Measurements from ENCODE around the gene KIFAP3. TPM values are rescaled to one million over a fixed set of nuclear protein-coding genes. Genes with fewer than 3 reads are reported as not detected.
A peak's percentile ranks its signal among the peaks of the same experiment; 100 is the strongest.
"Not testable (repeated sequence)": the region's sequence is repeated elsewhere in the genome, so short reads cannot be mapped to it uniquely, and the experiment has no call there.

The KIFAP3 gene
- 10 to 100 TPM; 25.2 to 49.2 (median 40.0) TPM for total RNA-seq

DNA sequence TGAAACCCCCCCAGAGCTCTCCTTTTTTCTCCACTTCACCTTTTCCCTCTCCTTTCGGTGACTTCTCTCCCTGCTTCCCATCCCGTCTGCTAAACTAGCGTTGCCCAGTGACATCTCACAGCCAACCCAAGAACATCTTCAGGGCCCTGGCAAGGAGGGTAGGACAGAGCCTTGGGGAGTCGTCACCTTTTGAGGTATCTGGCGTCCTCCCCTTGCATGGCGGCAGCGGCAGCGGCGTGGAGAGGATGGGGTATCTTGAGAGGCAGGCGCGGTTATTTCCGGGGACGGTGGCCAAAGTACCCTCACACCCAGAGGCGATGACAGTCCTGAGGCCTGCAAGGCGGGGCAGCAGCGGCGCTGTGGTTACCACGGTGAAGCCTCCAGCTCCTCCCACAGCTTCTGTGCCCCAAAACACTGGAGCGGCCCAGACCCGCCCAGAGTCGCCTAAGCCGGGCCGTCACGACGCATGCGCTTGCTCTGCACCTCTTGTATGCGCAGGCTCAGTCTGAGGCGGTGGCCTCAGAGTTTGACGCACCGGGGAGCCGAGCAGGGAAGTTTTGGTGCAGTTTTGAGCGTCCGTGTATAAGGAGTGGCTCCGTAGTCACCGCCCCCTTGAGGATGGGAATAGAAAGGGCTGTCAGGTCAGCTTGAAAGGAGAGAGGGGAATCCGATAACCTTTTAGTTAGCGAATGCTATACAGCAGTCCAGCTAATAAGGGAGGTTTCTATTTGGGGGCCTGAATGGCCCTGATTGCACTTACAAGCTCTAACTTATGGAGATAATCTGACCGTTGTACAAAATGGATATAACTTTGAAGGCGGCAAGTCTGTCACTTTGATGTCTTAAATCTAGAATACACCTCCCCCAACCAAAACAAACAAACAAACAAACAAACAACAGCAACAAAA lies at the start of gene KIFAP3:
TSS of gene KIFAP3 (minus strand) at position 446 of the 908 bp plus-strand sequence. CDS start at position 218, 228 bp downstream.
- Histone ChIP-seq H3K4me3 (peak within 1 kb of the TSS; percentile 58 to 81 (median 68)), H3K4me1 (peaks cover 0 to 26% (median 6%) of the 10 kb centered on the region in 4 donors), H3K27me3 (no peaks in the 10 kb centered on the region), H3K36me3 (peaks cover 0 to 11% (median 0%) of the 10 kb centered on the region in 3 donors), H3K27ac (peak within 1 kb of the TSS; percentile 63 to 90 (median 82)), H3K9me3 (peaks cover 0 to 17% (median 3%) of the 10 kb centered on the region in 4 donors)
- DNase-seq (ENCODE audit: low spot score in 2 of 2): peak; percentile 90 to 91
- TF ChIP-seq EP300 (IDR thresholded peaks at IDR 0.05) (peak; percentile 87 to 98), POLR2A (IDR thresholded peaks at IDR 0.05) (peak; percentile 70 to 90)
- TF ChIP-seq, protein P1, sequence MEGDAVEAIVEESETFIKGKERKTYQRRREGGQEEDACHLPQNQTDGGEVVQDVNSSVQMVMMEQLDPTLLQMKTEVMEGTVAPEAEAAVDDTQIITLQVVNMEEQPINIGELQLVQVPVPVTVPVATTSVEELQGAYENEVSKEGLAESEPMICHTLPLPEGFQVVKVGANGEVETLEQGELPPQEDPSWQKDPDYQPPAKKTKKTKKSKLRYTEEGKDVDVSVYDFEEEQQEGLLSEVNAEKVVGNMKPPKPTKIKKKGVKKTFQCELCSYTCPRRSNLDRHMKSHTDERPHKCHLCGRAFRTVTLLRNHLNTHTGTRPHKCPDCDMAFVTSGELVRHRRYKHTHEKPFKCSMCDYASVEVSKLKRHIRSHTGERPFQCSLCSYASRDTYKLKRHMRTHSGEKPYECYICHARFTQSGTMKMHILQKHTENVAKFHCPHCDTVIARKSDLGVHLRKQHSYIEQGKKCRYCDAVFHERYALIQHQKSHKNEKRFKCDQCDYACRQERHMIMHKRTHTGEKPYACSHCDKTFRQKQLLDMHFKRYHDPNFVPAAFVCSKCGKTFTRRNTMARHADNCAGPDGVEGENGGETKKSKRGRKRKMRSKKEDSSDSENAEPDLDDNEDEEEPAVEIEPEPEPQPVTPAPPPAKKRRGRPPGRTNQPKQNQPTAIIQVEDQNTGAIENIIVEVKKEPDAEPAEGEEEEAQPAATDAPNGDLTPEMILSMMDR (IDR thresholded peaks at IDR 0.05): peak; percentile 38 to 72 (median 56)
- WGBS, 2 donors: 0 to 2% methylated on average over 20 to 33 of the region's 39 CpGs

DNA sequence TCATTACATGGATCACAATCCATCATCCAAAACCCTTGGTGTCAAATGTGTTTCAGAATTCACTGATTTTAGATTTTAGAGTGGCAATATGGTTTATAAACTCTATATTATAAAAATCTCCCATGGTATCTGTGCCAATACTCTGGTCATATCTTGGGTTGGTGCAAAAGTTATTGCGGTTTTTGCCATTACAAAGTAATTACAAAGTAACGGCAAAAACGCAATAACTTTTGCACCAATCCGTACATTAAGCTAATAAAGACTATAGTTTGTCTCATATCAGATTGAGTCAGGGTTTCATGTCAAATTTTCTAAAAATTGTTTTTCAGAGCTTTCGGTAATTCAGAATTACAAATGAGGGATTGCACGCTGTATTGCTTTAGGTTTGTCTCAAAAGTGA lies 47.9 kb upstream of the KIFAP3 start:
- no peak for TF ChIP-seq POLR2A (IDR thresholded peaks at IDR 0.05)
- TF ChIP-seq, protein P1 (IDR thresholded peaks at IDR 0.05): no peak
- TF ChIP-seq EP300 (IDR thresholded peaks at IDR 0.05): no peak
- no peak overlapping the region for H3K4me3 ChIP-seq
- no peaks in the 10 kb centered on the region for H3K4me1 ChIP-seq
- DNase-seq (ENCODE audit: low spot score in 2 of 2): no peak
- H3K36me3 ChIP-seq: no peaks in the 10 kb centered on the region
- 96 to 97% methylated on average over 6 of the region's 6 CpGs for WGBS, 2 donors
- H3K27me3 ChIP-seq: no peaks in the 10 kb centered on the region
- H3K9me3 ChIP-seq: no peaks in the 10 kb centered on the region
- H3K27ac ChIP-seq: no peak overlapping the region

DNA sequence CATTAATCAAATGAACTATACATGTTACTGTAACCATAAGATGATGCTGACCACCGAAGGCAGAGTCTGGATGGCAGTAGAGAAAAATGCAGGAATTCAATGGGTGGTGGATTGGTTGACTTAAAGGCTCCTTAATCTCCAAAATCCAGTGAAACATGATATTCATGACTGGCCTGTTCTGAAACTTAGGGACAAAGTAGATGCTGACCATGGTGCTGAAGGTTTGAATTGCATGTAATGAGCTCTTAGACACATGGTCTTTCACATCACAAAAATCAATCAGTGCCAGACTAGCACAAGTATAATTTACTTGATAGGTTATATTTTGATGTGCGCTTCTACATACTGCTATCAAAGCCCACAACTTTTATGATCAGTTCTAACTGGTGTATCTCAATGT lies 40.4 kb upstream of the KIFAP3 start:
- TF ChIP-seq, protein P1 (IDR thresholded peaks at IDR 0.05): no peak
- TF ChIP-seq EP300 (IDR thresholded peaks at IDR 0.05) (no peak), POLR2A (IDR thresholded peaks at IDR 0.05) (no peak)
- Histone ChIP-seq H3K36me3 (no peaks in the 10 kb centered on the region), H3K4me3 (no peak overlapping the region), H3K9me3 (peaks cover 0 to 6% (median 0%) of the 10 kb centered on the region in 4 donors), H3K27ac (no peak overlapping the region), H3K27me3 (no peaks in the 10 kb centered on the region), H3K4me1 (no peaks in the 10 kb centered on the region)
- 80 to 84% methylated on average over 2 of the region's 2 CpGs for WGBS, 2 donors
- DNase-seq (ENCODE audit: low spot score in 2 of 2): no peak

DNA sequence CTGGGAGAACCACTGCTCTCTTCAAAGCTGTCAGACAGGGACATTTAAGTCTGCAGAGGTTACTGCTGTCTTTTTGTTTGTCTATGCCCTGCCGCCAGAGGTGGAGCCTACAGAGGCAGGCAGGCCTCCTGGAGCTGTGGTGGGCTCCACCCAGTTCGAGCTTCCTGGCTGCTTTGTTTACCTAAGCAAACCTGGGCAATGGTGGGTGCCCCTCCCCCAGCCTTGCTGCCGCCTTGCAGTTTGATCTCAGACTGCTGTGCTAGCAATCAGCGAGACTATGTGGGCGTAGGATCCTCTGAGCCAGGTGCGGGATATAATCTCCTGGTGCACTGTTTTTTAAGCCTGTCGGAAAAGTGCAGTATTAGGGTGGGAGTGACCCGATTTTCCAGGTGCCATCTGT lies 38.6 kb upstream of the KIFAP3 start:
- not testable (repeated sequence) for DNase-seq (ENCODE audit: low spot score in 2 of 2); H3K27me3 ChIP-seq; H3K4me3 ChIP-seq; H3K27ac ChIP-seq; H3K9me3 ChIP-seq; H3K36me3 ChIP-seq; H3K4me1 ChIP-seq
- 75 to 91% methylated on average over 8 of the region's 8 CpGs for WGBS, 2 donors

DNA sequence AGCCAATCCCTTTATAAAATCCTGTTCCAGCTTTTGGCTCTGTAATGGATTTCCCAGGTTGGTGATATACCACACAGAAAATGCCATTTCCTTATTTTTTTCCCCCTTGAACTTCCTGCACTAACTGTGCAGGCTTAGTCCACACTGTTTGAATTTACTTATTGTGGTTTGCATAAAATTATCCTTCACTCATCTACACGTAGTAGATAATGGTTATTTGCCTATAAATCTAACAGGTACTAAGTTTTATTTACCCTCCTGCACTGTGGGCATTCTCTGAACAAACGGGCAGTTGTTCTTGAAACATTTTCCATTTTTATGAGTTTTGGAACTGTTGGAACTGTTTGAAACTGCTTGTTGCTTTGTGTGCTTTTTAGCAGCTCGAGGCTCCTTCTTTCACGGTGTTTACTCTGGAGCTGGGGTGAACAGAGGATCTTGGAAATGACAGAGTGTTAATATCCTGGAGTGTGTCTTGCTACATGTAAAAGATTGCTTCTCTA lies 23.0 kb upstream of the KIFAP3 start:
- 8 to 12% methylated on average over 4 of the region's 4 CpGs for WGBS, 2 donors

DNA sequence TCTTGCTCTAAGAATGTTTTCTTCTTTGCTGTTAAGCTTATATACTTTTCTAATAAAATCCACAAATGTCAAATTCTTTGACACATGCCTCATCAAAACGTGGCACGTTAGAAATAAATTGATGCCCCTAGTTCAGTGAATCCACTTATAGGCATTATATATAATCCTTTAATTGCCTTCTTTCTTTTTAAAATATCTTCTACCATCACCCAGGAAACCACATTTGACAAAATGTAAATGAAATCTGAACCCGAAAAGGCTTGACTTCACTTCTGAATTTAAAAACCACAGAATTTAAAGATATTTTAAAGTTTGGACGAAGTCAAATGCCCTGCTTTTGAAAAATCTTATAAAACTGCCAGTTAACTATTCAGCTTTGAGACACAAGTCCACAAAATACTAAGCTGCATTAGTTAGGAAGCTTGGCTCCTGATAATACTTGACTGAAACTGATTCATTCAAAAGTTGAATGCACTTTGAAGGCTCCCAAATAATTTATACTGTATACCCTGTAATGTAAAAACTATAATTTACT lies 22.4 kb upstream of the KIFAP3 start:
- Histone ChIP-seq H3K4me1 (peaks cover 0 to 8% (median 0%) of the 10 kb centered on the region in 4 donors), H3K27ac (no peak overlapping the region), H3K4me3 (no peak overlapping the region), H3K27me3 (no peaks in the 10 kb centered on the region), H3K9me3 (peaks cover 0 to 7% (median 0%) of the 10 kb centered on the region in 4 donors), H3K36me3 (no peaks in the 10 kb centered on the region)
- WGBS, 2 donors: 71 to 72% methylated on average over 4 of the region's 4 CpGs
- DNase-seq (ENCODE audit: low spot score in 2 of 2): no peak
- TF ChIP-seq POLR2A (IDR thresholded peaks at IDR 0.05) (no peak), EP300 (IDR thresholded peaks at IDR 0.05) (no peak)
- TF ChIP-seq, protein P1 (IDR thresholded peaks at IDR 0.05): no peak

More for the DNA sequence above, 23.0 kb upstream of the KIFAP3 start:
- Histone ChIP-seq H3K4me3 (no peak overlapping the region), H3K9me3 (peaks cover 0 to 7% (median 0%) of the 10 kb centered on the region in 4 donors), H3K27me3 (no peaks in the 10 kb centered on the region), H3K36me3 (no peaks in the 10 kb centered on the region), H3K4me1 (peaks cover 0 to 8% (median 0%) of the 10 kb centered on the region in 4 donors), H3K27ac (no peak overlapping the region)
- DNase-seq (ENCODE audit: low spot score in 2 of 2): no peak
- no peak for TF ChIP-seq EP300 (IDR thresholded peaks at IDR 0.05)

Data from tibial nerve (tissue), 4 donors.